NCI-H2081 treated with DMSO at 0.1 percent for 48 hours (cell line): ENCODE results near the gene GPR142.
"Not testable (repeated sequence)": the region's sequence is repeated elsewhere in the genome, so short reads cannot be mapped to it uniquely, and the experiment has no call there.

Experiments
- DNase-seq: peaks from one replicate; lab custom pipeline; 2025; lab: John Stamatoyannopoulos, UW

Gene GPR142

DNA sequence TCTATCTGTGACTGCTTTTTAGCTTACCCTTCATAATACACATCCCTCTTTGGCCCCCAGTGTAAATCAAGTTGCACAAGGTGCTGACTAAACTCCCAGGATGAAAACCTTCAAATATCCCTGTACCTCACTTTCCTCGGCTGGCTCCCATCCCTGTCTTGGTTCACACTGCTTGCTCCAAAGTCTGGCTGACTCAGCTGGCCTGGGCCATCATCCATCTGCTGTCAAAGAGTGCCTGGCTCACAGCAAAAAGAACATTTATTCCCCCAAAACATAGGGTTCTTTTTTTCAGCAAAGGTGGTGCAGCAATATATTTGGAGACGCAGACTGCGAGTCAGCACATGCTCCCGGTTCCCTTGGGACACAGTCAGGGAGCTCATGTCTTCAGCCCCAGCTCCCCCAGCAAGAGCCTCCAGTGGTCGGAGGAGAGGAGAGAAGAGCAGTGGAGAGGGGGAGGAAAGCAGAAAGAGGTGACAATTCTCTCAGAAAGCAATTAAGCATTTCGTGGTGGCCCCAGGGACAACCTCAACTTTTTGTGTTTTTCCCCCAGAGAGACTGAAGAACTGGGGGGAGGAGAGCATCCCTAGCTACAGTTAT lies 26.1 kb downstream of the GPR142 start:
- no peak for DNase-seq

DNA sequence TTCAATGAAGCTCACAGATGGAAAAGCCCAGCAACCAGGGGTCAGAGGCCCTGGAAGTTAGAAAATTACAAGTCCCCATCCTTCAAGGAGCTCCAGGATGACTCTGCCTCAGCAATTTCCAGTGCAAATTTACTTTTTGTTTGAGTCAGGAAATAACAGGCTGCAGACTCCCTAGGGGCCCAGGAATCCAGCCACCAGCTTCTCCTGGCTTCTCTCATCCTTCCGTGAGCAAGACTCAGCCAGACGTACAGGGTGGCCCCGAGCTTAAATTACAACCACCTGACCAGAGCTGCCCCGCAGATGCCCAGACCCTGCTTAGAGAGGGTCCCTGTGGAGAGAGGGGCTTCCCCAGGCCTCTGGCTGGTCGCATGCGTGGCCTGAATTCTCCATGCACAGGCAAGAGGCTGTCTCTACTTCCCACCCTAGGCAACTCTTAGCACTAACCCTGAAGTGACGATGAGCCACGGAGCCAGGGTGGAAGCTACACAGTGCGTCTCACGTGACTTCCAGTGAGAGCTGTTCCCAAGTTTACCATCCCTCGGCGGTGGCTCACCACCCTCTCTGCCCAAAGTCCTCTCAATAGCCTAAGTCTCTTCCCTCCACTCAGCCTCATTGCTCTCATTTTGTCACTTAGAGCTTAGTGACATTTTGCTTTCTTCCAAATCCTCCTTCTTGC lies 27.1 kb downstream of the GPR142 start:
- DNase-seq: no peak

GRCh38 chr17:74394977-74395376 lies 27.7 kb downstream of the GPR142 start:
- no peak for DNase-seq

DNA sequence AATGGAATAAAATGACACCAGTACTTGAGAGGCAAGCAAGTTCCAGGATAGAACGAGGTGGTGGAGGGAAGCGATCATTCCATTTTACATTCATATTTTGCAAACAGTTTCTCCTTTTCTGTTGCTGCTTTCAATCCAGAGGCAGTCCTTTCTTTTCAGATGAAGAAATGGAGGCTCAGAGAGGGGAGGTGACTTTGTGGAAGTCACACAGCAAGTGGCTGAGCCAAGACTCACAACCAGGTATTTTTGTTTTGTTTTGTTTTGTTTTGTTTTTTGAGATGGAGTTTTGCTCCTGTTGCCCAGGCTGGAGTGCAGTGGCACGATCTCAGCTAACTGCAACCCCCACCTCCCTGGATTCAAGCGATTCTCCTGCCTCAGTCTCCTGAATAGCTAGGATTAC lies 29.3 kb downstream of the GPR142 start:
- no peak for DNase-seq

DNA sequence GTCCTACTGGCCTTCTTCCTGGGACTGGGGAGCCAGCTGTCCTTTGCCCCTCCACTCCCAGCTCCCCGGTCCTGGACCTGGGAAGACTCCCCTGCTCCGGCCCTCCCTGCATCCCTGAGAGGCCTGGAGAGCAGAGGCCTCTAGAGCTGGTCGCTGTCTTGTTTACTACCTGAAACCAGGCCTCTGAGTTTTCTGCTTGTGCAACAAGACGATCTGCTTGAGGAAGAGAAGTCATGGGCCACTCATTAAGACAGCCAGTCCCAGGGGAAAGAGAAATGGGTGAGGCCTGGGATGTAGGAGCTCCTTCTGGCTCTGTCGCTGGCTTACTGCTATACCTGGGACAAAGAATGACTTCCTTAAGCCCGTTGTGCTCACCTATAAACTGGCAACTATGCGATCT lies 34.7 kb downstream of the GPR142 start:
- DNase-seq: no peak

- DNase-seq: no peak
Observed at GRCh38 chr17:74403512-74404137, 36.3 kb downstream of the GPR142 start.

DNA sequence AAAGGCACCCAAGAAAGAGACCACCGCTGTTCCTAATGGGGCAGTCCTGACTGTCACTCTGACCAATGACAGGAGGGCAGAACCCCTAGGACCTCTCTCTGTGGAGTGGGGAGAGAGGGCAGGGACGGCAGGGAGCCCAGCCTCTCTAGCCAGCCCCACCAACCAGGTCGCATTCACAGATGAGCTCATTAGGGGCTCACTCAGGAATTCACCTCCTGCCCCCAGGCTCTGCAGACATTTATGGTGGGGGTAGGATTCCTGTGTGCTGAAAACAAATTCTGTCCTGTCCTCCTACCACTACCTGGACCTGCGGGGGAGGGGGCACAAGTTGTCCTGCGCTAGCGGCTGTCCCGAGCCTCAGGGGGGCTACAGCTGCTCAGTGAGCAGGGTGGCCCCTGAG lies 36.9 kb downstream of the GPR142 start:
- no peak for DNase-seq

GRCh38 chr17:74404789-74405188 lies 37.5 kb downstream of the GPR142 start:
- DNase-seq: no peak

GRCh38 chr17:74405311-74405710 lies 38.0 kb downstream of the GPR142 start:
- DNase-seq: not testable (repeated sequence)

GRCh38 chr17:74407384-74407783 lies 40.1 kb downstream of the GPR142 start:
- no peak for DNase-seq

- DNase-seq: no peak
Observed at GRCh38 chr17:74408262-74408661, 41.0 kb downstream of the GPR142 start.

- peak; percentile 90 for DNase-seq
Observed at GRCh38 chr17:74408815-74409214, 41.5 kb downstream of the GPR142 start.

GRCh38 chr17:74410001-74410443 lies 42.7 kb downstream of the GPR142 start:
- DNase-seq: no peak

DNA sequence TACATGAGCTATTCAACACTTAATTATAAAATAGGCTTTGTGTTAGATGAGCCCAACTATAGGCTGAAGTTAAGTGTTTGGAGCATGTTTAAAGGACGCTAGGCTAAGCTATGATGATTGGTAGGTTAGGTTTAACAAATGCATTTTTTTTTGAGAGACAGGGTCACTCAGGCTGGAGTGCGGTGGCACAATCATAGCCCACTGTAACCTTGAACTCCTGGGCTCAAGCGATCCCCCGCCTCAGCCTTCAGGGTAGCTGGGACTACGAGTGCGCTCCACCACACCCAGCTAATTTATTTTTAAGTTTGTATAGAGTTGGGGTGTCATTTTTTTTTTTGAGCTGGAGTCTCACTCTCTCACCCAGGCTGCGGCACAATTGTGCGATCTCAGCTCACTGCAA lies 45.3 kb downstream of the GPR142 start:
- DNase-seq: no peak

- DNase-seq: no peak
Observed at GRCh38 chr17:74413491-74413890, 46.2 kb downstream of the GPR142 start.

- DNase-seq: no peak
Observed at GRCh38 chr17:74414510-74414909, 47.2 kb downstream of the GPR142 start.

DNA sequence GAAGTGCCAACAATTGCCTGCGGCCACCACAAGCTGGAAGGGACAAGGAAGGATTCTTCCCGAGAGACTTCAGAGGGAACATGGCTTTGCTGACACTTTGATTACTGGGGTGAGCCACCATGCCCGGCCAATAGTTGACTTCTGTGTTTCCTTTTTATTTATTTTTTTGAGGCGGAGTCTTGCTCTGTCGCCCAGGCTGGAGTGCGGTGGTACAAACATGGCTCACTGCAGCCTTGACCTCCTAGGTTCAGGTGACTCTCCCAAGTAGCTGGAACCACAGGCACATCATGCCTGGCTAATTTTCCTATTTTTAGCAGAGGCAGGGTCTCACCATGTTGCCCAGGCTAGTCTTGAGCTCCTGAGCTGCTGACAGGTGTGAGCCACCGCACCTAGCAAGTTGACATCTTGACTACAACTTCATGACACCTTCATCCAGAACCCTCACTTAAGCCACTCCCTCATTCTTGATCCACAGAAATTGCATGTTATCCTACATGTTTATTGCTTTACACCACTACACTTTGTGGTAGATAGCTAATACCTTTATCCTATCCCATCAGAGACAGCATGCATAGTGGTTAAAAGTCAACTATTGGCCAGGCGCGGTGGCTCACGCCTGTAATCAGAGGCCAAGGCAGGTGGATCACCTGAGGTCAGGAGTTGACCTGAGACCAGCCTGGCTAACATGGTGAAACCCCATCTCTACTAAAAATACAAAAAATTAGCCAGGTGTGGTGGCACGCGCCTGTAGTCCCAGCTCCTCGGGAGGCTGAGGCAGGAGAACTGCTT lies 48.5 kb downstream of the GPR142 start:
- no peak for DNase-seq

DNA sequence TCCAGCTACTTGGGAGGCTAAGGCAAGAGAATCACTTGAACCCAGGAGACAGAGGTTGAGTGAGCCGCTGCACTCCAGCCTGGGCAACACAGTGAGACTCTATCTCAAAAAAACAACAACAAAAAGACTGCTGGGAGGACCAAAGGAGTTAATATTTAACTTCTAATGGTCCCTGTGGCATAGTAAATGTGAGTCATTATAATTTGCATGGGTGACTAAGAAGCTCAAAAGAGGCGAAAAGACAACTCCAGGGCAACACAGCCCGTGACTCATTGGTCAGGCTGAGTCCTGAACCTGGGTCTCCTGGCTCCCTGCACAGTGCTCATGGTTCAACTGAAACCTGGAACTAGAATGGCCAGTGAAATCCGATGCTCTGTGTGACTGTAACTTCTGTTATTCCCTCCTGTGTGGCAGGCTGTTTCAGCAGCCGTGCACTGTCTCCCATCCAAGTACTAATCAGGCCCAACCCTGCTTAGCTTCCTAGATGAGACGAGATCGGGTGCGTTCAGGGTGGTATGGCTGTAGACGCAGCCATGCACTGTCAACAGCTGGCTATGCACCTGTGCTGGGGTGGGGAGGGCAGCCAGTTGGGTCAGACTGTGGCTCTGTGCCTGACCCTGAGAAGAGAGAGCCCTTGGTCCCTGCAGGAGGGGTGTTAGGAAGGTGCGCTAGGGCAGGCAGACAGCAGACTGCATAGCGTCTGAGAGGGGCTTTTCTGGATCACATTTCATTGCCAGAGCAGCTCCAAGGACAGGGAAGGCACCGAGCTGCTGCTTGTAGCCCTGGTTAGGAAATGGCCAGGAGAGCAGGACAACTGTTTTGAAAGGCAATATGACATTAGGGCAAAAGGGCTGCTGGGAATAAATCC lies 50.1 kb downstream of the GPR142 start:
- DNase-seq: no peak

- no peak for DNase-seq
Observed at GRCh38 chr17:74419928-74420411, 52.7 kb downstream of the GPR142 start.
